ENCODE data around the gene STX8. TPM values are rescaled to one million over a fixed set of nuclear protein-coding genes. Genes with fewer than 3 reads are reported as not detected.
"Not testable (repeated sequence)": the region's sequence is repeated elsewhere in the genome, so short reads cannot be mapped to it uniquely, and the experiment has no call there.

The STX8 gene
- total and polyA plus RNA-seq, 8 donors = 21.6 to 559 (median 75.0) TPM

GRCh38 chr17:9383826-9384225, 191.8 kb downstream of the STX8 start:
- H3K9me3 ChIP-seq = no peaks in the 10 kb centered on the region
- H3K27ac ChIP-seq = no peak overlapping the region
- no peak overlapping the region for H3K4me3 ChIP-seq
- H3K27me3 ChIP-seq = no peaks in the 10 kb centered on the region
- H3K4me1 ChIP-seq = no peaks in the 10 kb centered on the region
- DNase-seq = no peak
- no peaks in the 10 kb centered on the region for H3K36me3 ChIP-seq
- intact Hi-C loops (cut with DNase I; ENCODE audit: low total_unique reads) = no loop called here
- TF ChIP-seq POLR2AphosphoS5 (IDR thresholded peaks at IDR 0.05) = no peak
- TF ChIP-seq EP300 (IDR thresholded peaks at IDR 0.05) = no peak
- no peak for TF ChIP-seq POLR2A (IDR thresholded peaks at IDR 0.05)
- TF ChIP-seq, protein P1, sequence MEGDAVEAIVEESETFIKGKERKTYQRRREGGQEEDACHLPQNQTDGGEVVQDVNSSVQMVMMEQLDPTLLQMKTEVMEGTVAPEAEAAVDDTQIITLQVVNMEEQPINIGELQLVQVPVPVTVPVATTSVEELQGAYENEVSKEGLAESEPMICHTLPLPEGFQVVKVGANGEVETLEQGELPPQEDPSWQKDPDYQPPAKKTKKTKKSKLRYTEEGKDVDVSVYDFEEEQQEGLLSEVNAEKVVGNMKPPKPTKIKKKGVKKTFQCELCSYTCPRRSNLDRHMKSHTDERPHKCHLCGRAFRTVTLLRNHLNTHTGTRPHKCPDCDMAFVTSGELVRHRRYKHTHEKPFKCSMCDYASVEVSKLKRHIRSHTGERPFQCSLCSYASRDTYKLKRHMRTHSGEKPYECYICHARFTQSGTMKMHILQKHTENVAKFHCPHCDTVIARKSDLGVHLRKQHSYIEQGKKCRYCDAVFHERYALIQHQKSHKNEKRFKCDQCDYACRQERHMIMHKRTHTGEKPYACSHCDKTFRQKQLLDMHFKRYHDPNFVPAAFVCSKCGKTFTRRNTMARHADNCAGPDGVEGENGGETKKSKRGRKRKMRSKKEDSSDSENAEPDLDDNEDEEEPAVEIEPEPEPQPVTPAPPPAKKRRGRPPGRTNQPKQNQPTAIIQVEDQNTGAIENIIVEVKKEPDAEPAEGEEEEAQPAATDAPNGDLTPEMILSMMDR (IDR thresholded peaks at IDR 0.05) = no peak
- 84 to 96% (median 96%) methylated on average over 3 of the region's 3 CpGs for WGBS, 5 donors

GRCh38 chr17:9382626-9383025, 193.0 kb downstream of the STX8 start:
- no peaks in the 10 kb centered on the region for H3K9me3 ChIP-seq
- H3K27me3 ChIP-seq = no peaks in the 10 kb centered on the region
- H3K4me1 ChIP-seq = no peaks in the 10 kb centered on the region
- intact Hi-C loops (cut with DNase I; ENCODE audit: low total_unique reads) = no loop called here
- H3K4me3 ChIP-seq = no peak overlapping the region
- no peak overlapping the region for H3K27ac ChIP-seq
- TF ChIP-seq, protein P1 (IDR thresholded peaks at IDR 0.05) = no peak
- TF ChIP-seq EP300 (IDR thresholded peaks at IDR 0.05) (no peak), POLR2A (IDR thresholded peaks at IDR 0.05) (no peak), POLR2AphosphoS5 (IDR thresholded peaks at IDR 0.05) (no peak)
- H3K36me3 ChIP-seq = peaks cover 0 to 10% (median 3%) of the 10 kb centered on the region in 4 donors
- 94 to 100% (median 96%) methylated on average over 2 of the region's 2 CpGs for WGBS, 5 donors
- DNase-seq = no peak

GRCh38 chr17:9381068-9381467, 194.6 kb downstream of the STX8 start:
- Histone ChIP-seq H3K27me3 (no peaks in the 10 kb centered on the region), H3K9me3 (peaks cover 0 to 5% (median 0%) of the 10 kb centered on the region in 4 donors), H3K4me1 (no peaks in the 10 kb centered on the region), H3K36me3 (peaks cover 0 to 26% (median 8%) of the 10 kb centered on the region in 4 donors), H3K4me3 (no peak overlapping the region), H3K27ac (no peak overlapping the region)
- WGBS, 5 donors = 81 to 92% (median 91%) methylated on average over 2 of the region's 2 CpGs
- intact Hi-C loops (cut with DNase I; ENCODE audit: low total_unique reads) = no loop called here
- DNase-seq = no peak
- no peak for TF ChIP-seq EP300 (IDR thresholded peaks at IDR 0.05)
- TF ChIP-seq POLR2AphosphoS5 (IDR thresholded peaks at IDR 0.05) = no peak
- TF ChIP-seq POLR2A (IDR thresholded peaks at IDR 0.05) = no peak
- TF ChIP-seq, protein P1 (IDR thresholded peaks at IDR 0.05) = no peak

- WGBS, 5 donors = 94 to 100% (median 98%) methylated on average over 4 of the region's 4 CpGs
Observed at GRCh38 chr17:9380361-9380760, 195.3 kb downstream of the STX8 start.

GRCh38 chr17:9376177-9376576, 199.4 kb downstream of the STX8 start:
- H3K4me1 ChIP-seq; H3K27ac ChIP-seq; H3K27me3 ChIP-seq; H3K4me3 ChIP-seq; DNase-seq; intact Hi-C loops (cut with DNase I; ENCODE audit: low total_unique reads); H3K9me3 ChIP-seq: not testable (repeated sequence)
- H3K36me3 ChIP-seq = peaks cover 0 to 29% (median 9%) of the 10 kb centered on the region in 4 donors
- 91 to 98% (median 94%) methylated on average over 9 of the region's 9 CpGs for WGBS, 5 donors

More at GRCh38 chr17:9380361-9380760, 195.3 kb downstream of the STX8 start:
- Histone ChIP-seq H3K36me3 (peaks cover 0 to 29% (median 9%) of the 10 kb centered on the region in 4 donors), H3K4me3 (no peak overlapping the region), H3K9me3 (peaks cover 0 to 5% (median 0%) of the 10 kb centered on the region in 4 donors), H3K4me1 (no peaks in the 10 kb centered on the region), H3K27ac (no peak overlapping the region), H3K27me3 (no peaks in the 10 kb centered on the region)
- TF ChIP-seq EP300 (IDR thresholded peaks at IDR 0.05) (no peak), POLR2A (IDR thresholded peaks at IDR 0.05) (no peak), POLR2AphosphoS5 (IDR thresholded peaks at IDR 0.05) (no peak)
- TF ChIP-seq, protein P1 (IDR thresholded peaks at IDR 0.05) = no peak
- no peak for DNase-seq
- intact Hi-C loops (cut with DNase I; ENCODE audit: low total_unique reads) = no loop called here

Data from stomach (tissue), 9 donors.